NCI-H82 (cell line): ENCODE data around the gene OXCT2.

ENCODE experiments used
- DNase-seq: peaks from one replicate; lab custom pipeline; 2025; lab: John Stamatoyannopoulos, UW

OXCT2 gene

GRCh38 chr1:39733161-39733560 lies 38.0 kb downstream of the OXCT2 start:
- no peak for DNase-seq

- no peak for DNase-seq
Measured at GRCh38 chr1:39732730-39733129, 38.4 kb downstream of the OXCT2 start.

GRCh38 chr1:39729842-39730241 lies 41.3 kb downstream of the OXCT2 start:
- no peak for DNase-seq

- no peak for DNase-seq
Measured at GRCh38 chr1:39729030-39729429, 42.1 kb downstream of the OXCT2 start.

GRCh38 chr1:39727932-39728317 lies 43.2 kb downstream of the OXCT2 start:
- no peak for DNase-seq

GRCh38 chr1:39727221-39727931 lies 43.8 kb downstream of the OXCT2 start:
- no peak for DNase-seq

- DNase-seq = no peak
Measured at GRCh38 chr1:39726600-39726999, 44.5 kb downstream of the OXCT2 start.

GRCh38 chr1:39722495-39722894 lies 48.7 kb downstream of the OXCT2 start:
- DNase-seq = no peak

GRCh38 chr1:39721664-39722063 lies 49.5 kb downstream of the OXCT2 start:
- no peak for DNase-seq

- peak; percentile 80 for DNase-seq
Measured at GRCh38 chr1:39720094-39720999, 50.8 kb downstream of the OXCT2 start.
